ENCODE measurements around the gene ATP6V0A4. TPM values are rescaled to one million over a fixed set of nuclear protein-coding genes. Genes with fewer than 3 reads are reported as not detected.

The ATP6V0A4 gene
- total RNA-seq, 1 experiment from 2014 or later, result 0.15 TPM

DNA sequence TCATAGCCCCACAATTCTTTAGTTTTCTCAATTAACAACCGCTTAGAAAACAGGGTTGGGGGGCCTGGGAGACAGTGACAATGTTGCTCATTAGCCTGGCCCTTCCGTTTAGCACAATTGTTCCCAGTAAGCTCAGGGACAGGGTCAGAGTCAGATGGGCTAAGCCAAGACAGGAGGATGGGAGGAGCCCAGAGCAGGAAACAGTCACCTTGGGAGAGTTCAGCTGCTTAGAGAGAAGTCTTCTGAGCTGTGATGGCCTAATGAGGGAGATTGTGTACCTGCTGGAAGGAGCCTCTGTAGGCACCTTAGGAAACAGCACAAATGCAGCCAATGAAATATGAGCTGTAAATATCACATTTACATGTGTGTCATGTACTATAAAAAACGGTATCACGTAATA, 132.7 kb downstream of the ATP6V0A4 start:
- no peak for DNase-seq (ENCODE audit: extremely low read depth, low read depth)

DNA sequence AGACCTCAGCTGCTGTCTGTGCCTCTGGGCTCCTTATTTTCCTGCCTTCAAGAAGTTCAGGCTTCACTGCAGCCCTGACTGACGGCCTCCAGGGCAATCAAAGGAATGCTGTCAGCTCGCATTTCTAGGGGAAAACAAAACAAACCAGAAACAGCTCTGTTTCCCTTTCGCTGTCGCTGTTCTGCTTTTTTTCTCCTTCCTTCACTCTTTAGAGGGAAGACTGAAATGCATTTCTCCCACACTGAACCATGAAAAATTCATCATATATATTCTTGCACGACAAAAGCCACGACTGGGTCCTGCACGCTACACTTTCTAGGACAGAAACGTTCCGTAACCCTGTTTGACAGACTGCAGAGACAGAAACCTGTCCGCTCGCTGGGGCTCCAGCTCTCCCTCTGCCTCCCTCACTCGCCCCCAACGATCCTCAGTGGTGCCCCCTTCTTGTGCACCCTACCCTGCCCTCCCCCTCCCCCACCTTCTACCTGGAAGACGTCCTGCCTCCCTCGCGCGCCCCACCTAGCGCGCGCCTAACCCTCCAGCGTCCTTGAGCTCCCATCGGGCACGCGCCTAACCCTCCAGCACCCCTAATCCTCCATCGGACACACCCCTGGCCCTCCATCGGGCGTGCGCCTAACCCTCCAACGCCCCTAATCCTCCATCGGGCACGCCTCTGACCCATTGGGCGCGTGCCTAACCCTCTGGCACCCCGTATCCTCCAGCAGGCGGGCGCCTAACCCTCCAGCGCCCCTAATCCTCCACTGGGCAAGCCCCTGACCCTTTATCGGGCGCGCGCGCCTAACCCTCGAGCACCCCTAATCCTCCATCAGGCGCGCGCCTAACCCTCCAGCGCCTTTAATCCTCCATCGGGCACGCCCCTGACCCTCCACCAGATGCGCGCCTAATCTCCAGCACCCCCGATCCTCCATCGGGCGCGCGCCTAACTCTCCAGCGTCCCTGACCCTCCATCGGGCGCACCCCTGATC, 134.0 kb downstream of the ATP6V0A4 start:
- no peak for DNase-seq (ENCODE audit: extremely low read depth, low read depth)

DNA sequence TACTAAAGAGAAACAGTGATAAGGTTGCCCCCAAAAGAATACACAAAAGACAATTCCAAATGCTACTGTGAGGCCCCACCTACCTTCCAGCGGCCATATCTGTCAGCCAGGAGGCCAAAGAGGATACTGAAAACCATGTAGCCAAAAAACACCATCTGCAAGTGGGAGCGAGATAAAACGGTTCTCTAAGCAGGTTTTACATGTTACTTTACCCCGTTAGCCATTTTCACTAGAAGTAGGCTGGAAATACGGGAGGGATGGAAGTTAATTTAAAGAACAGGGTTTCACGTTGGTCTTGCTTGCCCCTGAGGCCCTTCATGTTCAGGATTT, 135.0 kb downstream of the ATP6V0A4 start:
- no peak for DNase-seq (ENCODE audit: extremely low read depth, low read depth)

DNA sequence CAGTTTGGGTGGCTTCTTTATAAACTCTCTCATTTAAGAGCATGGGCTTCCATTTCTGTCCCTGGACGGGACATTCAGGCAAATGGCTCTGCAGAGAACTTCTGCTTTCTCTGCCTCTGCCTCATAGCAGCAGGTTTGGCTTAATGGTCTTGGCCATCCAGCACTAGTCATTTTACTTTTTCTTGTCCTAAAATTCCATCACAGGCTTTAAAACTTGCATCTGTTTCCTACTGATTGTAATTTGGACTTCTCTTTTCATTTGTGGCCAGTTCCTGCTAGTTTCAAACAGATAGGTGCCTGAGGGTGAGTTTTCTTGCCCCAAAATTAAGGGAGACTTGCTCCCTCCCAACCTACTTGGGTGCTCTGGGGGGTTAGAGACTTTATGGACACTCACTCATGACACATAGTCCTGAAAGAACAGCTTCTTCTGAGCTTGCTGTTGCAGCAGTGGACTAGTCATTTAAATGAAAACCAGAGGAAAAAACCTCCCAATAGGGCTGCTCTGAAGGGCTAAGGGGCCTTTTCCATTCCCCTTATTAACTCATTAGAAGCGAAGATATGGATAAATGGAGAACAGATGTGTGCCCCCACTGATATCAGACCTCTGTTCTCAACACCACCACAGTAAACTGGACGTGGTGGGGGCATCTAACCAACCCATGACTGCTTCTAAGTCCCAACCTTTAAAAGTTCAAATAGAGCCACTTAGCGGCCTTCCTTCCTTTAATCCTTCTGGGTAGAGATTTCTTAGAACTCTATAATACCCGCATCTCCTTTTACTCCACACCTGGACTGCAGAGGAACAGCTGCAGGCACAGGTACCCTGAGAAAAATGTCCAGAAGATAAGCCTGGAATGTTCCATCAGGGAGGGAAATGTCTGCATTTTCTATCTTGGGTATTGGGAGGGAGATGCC, 135.7 kb downstream of the ATP6V0A4 start:
- DNase-seq (ENCODE audit: extremely low read depth, low read depth), result no peak

DNA sequence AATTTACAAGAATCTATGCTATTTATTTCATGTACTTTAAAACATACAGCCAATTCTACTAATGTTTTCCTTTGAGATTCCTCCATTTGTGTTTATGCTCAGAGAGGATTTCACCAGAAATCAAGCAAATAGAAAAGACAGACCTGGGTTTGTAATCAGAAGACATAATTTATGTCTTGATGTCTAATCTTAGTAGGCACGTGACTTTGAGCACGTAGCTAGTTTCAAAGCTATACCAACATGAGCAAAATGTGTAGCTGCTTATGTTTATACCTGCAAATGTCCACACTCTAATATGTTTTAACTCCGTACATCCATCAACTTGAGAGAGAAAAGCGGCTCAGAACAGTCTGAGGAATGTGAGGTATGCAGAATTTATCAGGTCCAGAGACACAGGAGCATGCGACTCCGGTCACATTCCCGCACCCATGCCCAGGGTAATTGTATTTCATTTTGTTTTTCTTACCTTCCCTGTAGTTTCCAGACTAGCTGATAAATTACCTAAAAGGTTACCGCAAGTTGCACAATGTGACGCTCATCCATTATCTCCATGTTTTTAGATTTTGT, 136.8 kb downstream of the ATP6V0A4 start:
- DNase-seq (ENCODE audit: extremely low read depth, low read depth), result no peak

DNA sequence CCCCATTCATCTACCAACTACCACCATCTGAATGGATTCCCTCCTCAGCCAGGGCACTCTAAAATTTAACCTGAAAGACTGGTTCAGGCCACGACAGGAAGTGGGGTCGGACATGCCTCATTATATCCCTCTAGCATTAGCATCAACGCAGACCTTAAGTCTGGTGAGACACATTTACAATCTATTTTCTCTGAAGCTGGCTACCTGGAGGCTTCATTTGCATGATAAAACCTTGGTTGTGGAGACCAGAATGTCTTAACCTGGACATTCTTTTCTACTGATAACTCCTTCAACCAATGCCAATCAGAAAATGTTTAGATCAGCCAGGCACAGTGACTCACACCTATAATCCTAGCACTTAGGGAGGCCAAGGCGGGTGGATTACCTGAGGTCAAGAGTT, 139.1 kb downstream of the ATP6V0A4 start:
- DNase-seq (ENCODE audit: extremely low read depth, low read depth), result no peak

DNA sequence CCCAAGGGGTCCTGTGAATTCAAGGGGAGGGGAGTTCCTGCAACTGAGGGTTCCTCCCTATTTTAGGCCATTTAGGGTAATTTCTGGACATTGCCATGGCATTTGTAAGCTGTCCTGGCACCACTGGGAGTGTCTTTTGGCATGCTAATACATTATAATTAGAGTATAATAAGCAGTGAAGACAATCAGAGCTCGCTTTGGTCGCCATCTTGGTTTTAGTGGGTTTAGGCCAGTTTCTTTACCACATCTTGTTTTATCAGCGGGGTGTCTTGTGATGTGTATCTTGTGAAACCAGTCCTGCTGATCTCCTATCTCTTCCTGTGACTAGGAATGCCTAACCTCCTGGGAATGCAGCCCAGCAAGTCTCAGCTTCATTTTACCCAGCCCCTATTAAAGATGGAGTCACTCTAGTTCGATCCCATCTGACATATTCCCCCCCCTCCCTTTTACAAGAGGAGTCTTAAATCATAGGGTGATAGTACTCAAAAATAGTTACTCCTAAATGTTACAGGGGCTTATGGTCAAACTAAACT, 140.1 kb downstream of the ATP6V0A4 start:
- DNase-seq (ENCODE audit: extremely low read depth, low read depth), result no peak

DNA sequence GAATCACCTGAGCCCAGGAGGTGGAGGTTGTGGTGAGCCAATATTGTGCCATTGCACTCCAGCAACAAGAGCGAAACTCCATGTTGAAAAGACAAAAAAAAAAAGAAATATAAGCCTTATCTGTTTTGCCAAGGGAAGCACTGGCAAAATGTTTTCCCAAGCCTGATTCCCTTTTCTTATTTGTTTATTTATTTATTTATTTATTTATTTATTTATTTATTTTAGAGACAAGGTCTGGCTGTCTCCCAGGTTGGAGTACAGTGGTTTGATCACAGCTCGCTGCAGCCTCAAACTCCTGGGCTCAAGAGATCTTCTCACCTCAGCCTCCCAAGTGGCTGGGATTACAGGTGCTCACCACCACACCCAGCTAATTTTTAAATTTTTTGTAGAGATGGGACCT, 141.0 kb downstream of the ATP6V0A4 start:
- no peak for DNase-seq (ENCODE audit: extremely low read depth, low read depth)

Other genes with a start within 250 kb of the ATP6V0A4 start
- not detected in 2 replicates for gene SVOPL, start 96.8 kb downstream of the ATP6V0A4 start, total RNA-seq (2014; rRNA removed; shearing (Covaris generic))
- gene TMEM213, start 202 bp downstream of the ATP6V0A4 start, total RNA-seq (2014; rRNA removed; shearing (Covaris generic)), result not detected in 2 replicates
- 6.3 and 7.5 TPM in 2 replicates for gene KIAA1549, start 183.2 kb upstream of the ATP6V0A4 start, total RNA-seq (2014; rRNA removed; shearing (Covaris generic))
- gene ZC3HAV1L, start 237.8 kb upstream of the ATP6V0A4 start, total RNA-seq (2014; rRNA removed; shearing (Covaris generic)), result 11.4 and 12.4 TPM in 2 replicates

Data from NCI-H460 (cell line).